ENCODE measurements around the gene KLRC1.
A peak's percentile ranks its signal among the peaks of the same experiment; 100 is the strongest.
"Not testable (repeated sequence)": the region's sequence is repeated elsewhere in the genome, so short reads cannot be mapped to it uniquely, and the experiment has no call there.

KLRC1 gene

DNA sequence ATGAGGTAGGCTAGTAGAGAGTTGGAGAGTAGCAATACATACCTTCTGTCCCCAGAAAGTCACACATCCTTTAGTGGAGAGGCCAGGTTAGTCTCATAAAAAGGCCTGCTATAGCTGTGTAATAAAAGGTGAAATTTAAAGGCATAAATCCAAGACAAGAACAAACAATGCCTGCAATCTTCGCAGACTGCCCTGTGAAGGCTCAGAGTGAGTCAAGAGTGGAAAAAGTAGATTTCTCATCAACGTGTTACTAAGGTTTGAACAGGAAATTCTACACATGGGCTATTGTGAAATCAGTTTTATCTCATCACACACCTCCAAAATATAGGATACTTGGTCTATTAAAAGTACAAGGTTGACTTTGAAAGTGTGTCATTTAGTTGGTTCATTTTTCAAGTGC is at the start of gene KLRC1:
Gene KLRC1 (minus strand): TSS at position 222 of the 400 bp plus-strand sequence. CDS start 2,221 bp downstream, outside the sequence.
- no peak for DNase-seq (ENCODE audit: low read depth in 2 of 2)

DNA sequence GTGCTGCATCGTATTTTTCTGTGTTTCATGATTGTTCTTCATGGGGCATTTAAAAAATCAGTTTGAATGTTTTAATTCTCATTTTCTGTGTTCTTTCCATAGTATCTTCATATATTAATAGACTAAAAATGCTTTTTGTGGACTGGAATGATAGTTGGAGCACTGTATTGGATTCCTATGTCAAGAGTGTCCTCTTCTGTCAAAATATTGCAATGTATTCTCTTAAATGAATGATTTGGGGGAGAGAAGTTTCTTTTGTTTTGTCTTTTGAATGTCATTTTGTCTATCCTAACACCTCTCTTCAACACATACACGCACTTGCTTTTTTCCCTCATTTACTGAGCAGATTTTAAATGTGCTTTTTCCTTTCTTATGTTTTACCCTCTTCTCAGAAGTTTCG is 47.9 kb upstream of the KLRC1 start:
- DNase-seq (ENCODE audit: low read depth in 2 of 2), result no peak

DNA sequence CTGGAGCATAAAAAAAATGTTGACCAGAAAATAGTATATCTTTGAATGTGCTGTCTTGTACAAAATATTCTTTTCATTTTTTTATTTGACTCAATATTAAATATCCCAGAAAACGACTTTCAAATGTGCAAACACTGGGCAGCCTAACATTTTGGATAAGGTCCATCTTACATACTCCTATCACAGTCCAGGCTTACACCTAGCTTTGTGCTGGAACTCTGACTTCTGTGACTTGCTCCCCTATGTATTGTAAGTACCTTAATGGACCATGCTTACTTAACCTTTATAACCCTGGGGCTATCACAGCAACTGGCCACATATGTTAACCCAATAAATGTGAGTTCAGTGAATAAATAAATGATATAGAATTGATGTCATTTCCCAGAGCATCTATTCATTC is 44.9 kb upstream of the KLRC1 start:
- no peak for DNase-seq (ENCODE audit: low read depth in 2 of 2)

DNA sequence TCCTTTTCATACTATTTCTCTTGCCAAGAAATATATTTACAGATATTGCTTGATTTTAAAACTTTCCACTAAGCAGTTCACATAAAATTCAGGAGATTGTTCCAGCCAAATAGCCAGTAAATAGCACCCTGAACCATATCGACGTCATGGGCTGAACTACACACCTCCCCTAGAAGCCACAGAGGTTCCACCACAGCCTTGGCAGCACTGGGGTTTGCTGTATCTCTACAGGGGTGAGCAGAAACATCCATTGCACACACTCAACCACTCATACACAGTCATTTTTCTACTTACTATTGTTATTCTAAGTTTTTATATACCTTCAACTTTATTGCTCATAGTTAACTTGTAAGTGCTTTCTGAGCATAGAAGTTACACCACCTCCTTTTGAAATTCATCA is 44.4 kb upstream of the KLRC1 start:
- peak; percentile 45 to 53 for DNase-seq (ENCODE audit: low read depth in 2 of 2)

DNA sequence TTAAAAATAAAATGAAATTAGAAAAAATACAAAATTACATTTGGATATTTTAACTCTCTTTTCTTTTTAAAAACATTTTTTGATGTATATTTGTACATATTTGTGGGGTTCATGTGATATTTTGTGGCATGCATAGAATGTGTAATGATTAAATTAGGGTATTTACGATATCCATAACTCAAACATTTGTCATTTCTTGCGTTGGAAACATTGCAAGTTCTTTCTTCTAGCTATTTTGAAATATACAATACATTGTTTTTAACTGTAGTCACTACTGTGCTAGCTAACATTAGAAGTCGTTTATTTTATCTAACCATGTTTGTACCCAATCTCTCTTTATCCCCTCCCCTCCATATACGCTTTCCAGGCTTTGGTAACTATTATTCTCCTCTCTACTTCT is 38.6 kb upstream of the KLRC1 start:
- no peak for DNase-seq (ENCODE audit: low read depth in 2 of 2)

DNA sequence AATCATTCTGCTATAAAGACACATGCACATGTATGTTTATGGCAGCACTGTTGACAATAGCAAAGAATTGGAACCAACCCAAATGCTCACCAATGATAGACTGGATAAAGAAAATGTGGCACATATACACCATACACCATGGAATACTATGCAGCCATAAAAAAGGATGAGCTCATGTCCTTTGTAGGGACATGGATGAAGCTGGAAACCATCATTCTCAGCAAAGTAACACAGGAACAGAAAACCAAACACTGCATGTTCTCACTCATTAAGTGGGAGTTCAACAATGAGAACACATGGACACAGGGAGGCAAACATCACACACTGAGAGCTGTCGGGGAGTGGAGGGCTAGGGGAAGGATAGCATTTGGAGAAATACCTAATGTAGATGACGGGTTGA is 34.2 kb upstream of the KLRC1 start:
- not testable (repeated sequence) for DNase-seq (ENCODE audit: low read depth in 2 of 2)

DNA sequence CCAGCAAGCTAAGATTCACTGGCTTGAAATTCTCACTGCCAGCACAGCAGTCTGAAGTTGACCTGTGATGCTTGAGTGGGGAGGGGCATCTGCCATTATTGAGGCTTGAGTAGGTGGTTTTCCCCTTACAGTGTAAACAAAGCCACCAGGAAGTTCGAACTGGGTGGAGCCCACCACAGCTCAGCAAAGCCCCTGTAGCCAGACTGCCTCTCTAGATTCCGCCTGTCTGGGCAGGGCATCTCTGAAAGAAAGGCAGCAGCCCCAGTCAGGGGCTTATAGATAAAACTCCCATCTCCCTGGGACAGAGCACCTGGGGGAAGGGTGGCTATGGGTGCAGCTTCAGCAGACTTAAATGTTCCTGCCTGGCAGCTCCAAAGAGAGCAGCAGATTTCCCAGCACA is 28.7 kb upstream of the KLRC1 start:
- not testable (repeated sequence) for DNase-seq (ENCODE audit: low read depth in 2 of 2)

DNA sequence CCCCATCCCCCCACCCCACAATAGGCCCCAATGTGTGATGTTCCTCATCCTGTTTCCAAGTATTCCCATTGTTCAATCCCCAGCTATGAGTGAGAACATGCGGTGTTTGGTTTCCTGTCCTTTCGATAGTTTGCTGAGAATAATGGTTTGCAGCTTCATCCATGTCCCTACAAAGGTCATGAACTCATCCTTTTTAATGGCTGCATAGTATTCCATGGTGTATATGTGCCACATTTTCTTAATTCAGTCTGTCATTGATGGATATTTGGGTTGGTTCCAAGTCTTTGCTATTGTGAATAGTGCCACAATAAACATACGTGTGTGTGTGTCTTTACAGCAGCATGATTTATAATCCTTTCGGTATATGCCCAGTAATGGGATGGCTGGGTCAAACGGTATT is 19.6 kb upstream of the KLRC1 start:
- DNase-seq (ENCODE audit: low read depth in 2 of 2), result not testable (repeated sequence)

DNA sequence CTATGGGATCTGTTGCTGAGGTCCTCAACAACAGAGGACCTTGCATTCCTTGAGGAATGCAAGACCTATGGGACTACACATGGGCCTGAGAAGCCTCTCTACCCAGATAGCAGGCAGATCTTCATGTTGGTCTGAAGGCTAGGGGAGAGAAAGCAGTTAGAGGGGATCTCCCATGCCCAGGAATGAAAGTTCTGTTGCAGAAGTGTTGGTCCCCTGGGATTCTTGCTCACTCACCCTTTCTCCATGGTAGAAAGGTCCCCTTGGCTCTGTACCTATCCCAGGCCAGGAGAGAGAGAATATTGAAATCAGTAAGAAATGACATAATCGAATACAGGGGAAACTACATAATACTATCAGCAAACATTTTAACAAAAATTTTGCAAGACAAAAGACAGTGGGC is 16.5 kb upstream of the KLRC1 start:
- no peak for DNase-seq (ENCODE audit: low read depth in 2 of 2)

DNA sequence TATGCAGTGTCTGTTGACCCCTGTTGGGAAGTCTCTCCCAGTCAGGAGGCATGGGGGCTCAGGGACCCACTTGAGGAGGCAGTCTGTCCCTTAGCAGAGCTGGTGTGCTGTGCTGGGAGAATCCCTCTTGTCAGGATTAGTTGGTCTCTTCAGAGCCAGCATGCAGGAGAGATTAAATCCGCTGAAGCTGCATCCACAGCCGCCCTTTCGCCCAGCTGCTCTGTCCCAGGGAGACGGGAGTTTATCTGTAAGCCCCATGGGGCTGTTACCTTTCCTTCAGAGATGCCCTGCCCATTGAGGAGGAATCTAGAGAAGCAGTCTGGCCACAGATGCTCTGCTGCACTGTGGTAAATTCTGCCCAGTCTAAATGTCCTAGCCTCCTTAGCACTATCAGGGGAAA is 13.1 kb upstream of the KLRC1 start:
- no peak for DNase-seq (ENCODE audit: low read depth in 2 of 2)

DNA sequence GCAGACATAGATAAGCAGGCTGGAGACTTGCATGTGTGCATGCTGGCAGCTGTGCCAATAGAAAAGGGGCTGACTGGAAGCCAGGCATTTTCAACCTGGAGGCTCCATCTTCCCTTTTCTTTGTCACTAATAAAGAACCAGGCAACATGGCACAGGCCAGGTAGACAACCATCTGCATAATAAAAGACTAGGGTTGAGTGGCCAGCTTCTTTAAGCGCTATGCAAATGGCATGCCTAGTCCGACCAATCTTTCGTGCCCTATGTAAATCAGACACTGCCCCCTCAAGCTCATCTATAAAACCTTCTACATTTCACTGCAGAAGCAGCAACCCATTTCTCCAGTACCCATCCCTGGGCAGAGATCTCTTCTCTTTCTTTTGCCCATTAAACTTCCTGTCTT is 4.6 kb upstream of the KLRC1 start:
- no peak for DNase-seq (ENCODE audit: low read depth in 2 of 2)

DNA sequence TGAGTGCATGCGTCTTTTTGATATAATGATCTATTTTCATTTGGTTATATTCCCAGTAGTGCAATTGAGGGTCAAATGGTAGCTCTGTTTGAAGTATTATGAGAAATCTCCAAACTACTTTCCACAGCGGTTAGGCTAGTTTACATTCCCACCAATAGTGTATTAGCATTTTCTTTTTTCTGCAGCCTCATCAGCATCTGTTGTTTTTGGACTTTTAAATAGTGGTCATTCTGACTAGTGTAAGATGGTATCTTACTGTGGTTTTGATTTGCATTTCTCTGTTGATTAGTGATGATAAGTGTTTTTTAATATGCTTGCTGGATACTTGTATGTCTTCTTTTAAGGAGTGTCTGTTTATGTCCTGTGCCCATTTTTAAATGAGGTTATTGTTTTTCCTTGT is 3.7 kb upstream of the KLRC1 start:
- no peak for DNase-seq (ENCODE audit: low read depth in 2 of 2)

DNA sequence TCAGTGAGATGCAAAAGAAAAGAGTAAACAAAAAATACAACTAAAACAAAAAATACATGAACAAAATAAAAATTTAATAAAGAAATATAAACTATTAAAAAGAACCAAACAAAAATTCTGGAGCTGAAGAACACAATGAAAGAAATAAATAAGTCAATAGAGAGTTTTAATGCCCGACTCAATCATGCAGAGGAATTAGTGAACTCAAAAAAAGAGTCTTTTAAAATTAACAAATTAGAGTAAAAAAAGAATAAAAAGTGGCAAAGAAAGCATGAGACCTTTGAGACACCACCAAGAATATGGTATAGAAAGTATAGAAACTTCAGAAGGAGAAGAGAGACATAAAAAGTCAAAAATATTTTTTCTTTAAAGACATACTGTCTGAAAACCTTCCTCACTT is 2.6 kb upstream of the KLRC1 start:
- DNase-seq (ENCODE audit: low read depth in 2 of 2), result no peak

DNA sequence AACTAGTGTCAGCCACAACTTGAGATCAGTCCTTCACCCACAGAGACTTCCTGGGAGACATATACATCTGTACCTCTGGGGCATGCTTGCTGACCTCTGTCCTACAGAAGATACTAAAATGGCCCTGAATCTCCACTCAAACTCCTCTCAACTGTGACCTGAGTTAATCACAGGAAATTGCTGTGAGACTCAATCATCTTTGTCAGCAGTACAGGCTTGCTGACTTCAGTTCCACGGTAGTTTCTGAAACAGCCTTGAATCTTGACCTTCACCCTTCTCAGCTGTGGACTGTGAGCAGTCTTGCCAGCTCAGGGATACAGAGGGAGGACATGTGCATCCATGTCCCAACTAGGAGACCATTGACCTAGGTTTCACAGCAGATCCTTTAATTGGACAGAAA is 1.4 kb upstream of the KLRC1 start:
- no peak for DNase-seq (ENCODE audit: low read depth in 2 of 2)

DNA sequence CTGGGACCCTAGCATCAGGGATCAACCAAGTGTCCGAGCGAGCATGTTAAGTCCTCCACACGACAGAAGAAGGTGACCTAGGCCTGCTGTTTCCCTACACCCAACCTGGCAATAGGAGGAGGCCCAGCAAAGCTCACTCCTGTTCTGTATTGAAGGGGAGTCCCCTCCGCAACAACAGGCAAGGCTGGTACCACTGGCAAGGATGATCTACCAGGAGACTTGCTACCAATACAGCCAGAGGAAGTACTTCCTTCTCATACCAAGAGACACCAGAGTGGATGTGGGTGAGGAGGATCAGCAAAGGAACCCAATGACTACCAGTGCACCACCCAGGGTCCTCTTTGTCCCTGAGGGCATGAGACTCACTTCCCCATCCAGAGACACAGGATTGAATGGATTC is 4.9 kb downstream of the KLRC1 start:
- no peak for DNase-seq (ENCODE audit: low read depth in 2 of 2)

DNA sequence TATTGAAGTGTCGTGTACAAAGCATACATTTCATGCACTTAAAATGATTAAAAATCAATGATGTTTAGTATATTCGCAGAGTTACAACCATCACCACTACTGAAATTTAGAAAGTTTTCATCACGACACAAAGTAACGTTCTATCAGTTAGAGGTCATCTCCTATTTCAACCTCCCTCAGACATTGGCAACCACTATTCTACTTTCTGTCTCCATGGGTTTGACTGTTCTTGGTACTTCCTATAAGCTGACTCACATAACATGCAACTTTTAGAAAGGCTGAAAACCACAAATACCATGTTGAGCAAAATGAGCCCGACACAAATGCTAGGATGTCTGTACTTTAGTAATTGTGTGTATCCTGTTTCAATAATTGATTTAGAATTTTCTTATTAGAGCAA is 7.1 kb downstream of the KLRC1 start:
- DNase-seq (ENCODE audit: low read depth in 2 of 2), result not testable (repeated sequence)

DNA sequence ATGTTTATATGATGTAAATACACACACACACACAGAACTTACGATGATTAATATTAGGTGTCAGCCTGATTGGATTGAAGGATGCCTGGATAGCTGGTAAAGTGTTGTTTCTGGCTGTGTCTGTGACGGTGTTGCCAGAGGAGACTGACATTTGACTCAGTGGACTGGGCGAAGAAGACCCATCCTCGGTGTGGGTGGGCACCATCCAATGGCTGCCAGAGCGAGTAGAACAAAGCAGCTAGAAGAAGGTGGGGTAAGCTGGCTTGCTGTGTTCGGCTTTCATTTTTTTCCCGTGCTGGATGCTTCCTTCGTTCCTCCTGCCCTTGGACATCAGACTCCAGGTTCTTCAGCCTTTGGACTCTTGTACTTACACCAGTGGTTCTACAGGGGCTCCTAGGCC is 12.0 kb downstream of the KLRC1 start:
- DNase-seq (ENCODE audit: low read depth in 2 of 2), result not testable (repeated sequence)

DNA sequence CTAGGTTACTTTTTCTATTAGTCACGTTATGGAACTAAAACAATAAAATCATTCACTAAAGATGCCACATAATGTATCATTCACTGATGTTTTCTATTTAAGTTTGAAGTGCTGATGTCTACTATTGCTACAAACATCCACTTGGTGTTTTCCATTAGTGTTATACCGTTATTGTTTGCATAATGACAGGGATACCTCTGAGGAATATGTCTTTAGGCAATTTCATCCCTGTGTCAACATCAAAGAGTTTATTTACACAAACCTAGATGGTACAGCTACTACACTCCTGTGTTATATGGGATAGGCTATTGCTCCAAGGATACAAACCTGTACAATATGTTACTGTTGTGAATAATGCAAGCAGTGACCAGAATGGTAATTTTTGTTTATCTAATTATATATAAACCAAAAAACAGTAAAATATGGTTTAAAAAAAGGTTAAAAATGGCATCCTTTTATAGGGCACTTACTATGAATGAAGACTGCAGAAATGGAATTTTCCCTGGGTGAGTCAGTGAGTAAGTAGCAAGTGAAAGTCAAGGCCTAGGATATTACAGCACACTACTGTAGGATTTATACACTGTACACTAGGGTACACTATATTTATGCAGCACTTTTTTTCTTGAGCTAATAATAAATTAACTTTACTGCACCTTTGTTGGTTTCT is 13.4 kb downstream of the KLRC1 start:
- DNase-seq (ENCODE audit: low read depth in 2 of 2), result not testable (repeated sequence)

DNA sequence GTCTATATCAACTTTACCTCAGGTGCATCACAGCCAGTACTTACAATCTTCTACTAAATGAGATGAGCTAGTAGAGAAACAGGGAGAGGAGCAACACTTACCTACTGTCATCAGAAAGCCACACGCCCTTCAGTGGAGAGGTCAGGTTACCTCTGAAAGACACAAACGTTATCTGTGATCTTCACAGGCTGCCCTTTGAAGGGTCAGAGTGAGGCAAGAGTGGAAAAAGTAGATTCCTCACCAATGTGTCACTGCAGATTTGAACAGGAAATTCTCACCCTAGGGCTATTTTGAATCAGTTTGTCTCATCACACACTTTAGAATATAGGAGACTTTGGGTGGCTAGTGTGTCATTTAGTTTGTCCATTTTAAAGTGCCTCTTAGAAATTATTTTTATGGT is 15.6 kb downstream of the KLRC1 start:
- DNase-seq (ENCODE audit: low read depth in 2 of 2), result not testable (repeated sequence)

DNA sequence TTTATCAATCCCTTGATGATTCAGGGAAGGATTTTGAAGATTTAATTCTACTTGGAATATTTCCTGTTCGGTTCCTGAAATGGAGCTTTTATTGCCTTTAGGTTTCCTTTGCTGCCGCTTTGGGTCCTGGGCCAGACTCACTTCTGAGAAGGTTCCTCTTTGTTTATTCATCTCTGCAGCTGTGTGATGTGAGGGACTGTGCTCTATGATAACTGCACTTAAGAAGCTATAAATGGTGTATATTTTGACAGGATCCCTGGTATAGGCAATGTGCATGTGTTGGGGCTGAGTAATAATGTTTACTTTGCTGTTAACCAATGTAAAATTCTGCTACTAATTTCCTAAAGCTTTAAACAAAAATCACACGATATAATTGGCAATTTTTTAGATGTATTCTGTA is 17.4 kb downstream of the KLRC1 start, which contains the start of gene KLRC2:
Gene KLRC2 (minus strand): TSS at position 195 of the 400 bp plus-strand sequence. CDS start 24 bp downstream, at position 171.
- DNase-seq (ENCODE audit: low read depth in 2 of 2), result not testable (repeated sequence)

DNA sequence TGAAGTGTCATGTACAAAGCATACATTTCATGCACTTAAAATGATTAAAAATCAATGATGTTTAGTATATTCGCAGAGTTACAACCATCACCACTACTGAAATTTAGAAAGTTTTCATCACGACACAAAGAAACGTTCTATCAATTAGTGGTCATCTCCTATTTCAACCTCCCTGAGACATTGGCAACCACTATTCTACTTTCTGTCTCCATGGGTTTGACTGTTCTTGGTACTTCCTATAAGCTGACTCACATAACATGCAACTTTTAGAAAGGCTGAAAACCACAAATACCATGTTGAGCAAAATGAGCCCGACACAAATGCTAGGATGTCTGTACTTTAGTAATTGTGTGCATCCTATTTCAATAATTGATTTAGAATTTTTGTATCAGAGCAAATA is 22.6 kb downstream of the KLRC1 start:
- not testable (repeated sequence) for DNase-seq (ENCODE audit: low read depth in 2 of 2)

DNA sequence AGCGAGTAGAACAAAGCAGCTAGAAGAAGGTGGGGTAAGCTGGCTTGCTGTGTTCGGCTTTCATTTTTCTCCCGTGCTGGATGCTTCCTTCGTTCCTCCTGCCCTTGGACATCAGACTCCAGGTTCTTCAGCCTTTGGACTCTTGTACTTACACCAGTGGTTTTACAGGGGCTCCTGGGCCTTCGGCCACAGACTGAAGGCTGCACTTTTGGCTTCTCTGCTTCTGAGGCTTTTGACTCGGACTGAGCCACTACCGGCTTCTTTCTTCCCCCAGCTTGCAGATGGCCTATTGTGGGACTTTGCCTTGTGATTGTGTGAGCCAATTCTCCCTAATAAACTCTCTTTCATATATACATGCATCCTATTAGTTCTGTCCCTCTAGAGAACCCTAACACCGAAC is 27.2 kb downstream of the KLRC1 start:
- DNase-seq (ENCODE audit: low read depth in 2 of 2), result not testable (repeated sequence)

DNA sequence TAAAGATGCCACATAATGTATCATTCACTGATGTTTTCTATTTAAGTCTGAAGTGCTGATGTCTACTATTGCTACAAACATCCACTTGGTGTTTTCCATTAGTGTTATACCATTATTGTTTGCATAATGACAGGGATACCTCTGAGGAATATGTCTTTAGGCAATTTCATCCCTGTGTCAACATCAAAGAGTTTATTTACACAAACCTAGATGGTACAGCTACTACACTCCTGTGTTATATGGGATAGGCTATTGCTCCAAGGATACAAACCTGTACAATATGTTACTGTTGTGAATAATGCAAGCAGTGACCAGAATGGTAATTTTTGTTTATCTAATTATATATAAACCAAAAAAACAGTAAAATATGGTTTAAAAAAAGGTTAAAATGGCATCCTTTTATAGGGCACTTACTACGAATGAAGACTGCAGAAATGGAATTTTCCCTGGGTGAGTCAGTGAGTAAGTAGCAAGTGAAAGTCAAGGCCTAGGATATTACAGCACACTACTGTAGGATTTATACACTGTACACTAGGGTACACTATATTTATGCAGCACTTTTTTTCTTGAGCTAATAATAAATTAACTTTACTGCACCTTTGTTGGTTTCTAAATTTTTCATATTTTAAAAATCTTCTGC is 28.8 kb downstream of the KLRC1 start:
- DNase-seq (ENCODE audit: low read depth in 2 of 2), result not testable (repeated sequence)

DNA sequence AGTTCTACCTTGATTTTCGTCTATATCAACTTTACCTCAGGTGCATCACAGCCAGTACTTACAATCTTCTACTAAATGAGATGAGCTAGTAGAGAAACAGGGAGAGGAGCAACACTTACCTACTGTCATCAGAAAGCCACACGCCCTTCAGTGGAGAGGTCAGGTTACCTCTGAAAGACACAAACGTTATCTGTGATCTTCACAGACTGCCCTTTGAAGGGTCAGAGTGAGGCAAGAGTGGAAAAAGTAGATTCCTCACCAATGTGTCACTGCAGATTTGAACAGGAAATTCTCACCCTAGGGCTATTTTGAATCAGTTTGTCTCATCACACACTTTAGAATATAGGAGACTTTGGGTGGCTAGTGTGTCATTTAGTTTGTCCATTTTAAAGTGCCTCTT is 31.0 kb downstream of the KLRC1 start:
- DNase-seq (ENCODE audit: low read depth in 2 of 2), result not testable (repeated sequence)
